Stimulated activated CD4-positive, alpha-beta T cell treated with anti-CD3 and anti-CD28 coated beads, Interleukin-12 subunit alpha, Interleukin-12 subunit beta, amount 100 ng/mL, for 24 hours (primary cell): ENCODE results near the gene HMG20A.

Experiments used
- DNase-seq, 2 experiments: peaks; one replicate each; pipeline ENCODE4 v3.0.0-alpha.2; 2020; ENCODE audit warnings: low read depth in 2 of 2

The HMG20A gene

GRCh38 chr15:77499087-77499760, 78.5 kb downstream of the HMG20A start:
- DNase-seq: no peak

- DNase-seq: no peak
Measured at GRCh38 chr15:77500989-77501388, 80.3 kb downstream of the HMG20A start.

- DNase-seq: no peak
Measured at GRCh38 chr15:77502379-77503095, 81.8 kb downstream of the HMG20A start.

GRCh38 chr15:77503240-77503639, 82.6 kb downstream of the HMG20A start:
- no peak for DNase-seq

GRCh38 chr15:77503764-77504163, 83.1 kb downstream of the HMG20A start:
- no peak for DNase-seq

GRCh38 chr15:77504306-77504705, 83.6 kb downstream of the HMG20A start:
- DNase-seq: no peak

- no peak for DNase-seq
Measured at GRCh38 chr15:77504871-77505270, 84.2 kb downstream of the HMG20A start.

GRCh38 chr15:77505556-77505955, 84.9 kb downstream of the HMG20A start:
- no peak for DNase-seq

- DNase-seq: no peak
Measured at GRCh38 chr15:77506311-77507142, 85.8 kb downstream of the HMG20A start.

GRCh38 chr15:77507143-77507897, 86.6 kb downstream of the HMG20A start:
- no peak for DNase-seq

- DNase-seq: no peak
Measured at GRCh38 chr15:77507911-77508310, 87.2 kb downstream of the HMG20A start.

- DNase-seq: no peak
Measured at GRCh38 chr15:77508541-77509243, 88.0 kb downstream of the HMG20A start.

- no peak for DNase-seq
Measured at GRCh38 chr15:77510066-77511057, 89.7 kb downstream of the HMG20A start.

GRCh38 chr15:77511869-77512268, 91.2 kb downstream of the HMG20A start:
- no peak for DNase-seq

GRCh38 chr15:77513226-77513625, 92.5 kb downstream of the HMG20A start:
- DNase-seq: no peak

- DNase-seq: no peak
Measured at GRCh38 chr15:77514641-77515402, 94.1 kb downstream of the HMG20A start.

GRCh38 chr15:77515613-77516012, 94.9 kb downstream of the HMG20A start:
- no peak for DNase-seq

- DNase-seq: no peak
Measured at GRCh38 chr15:77516076-77516475, 95.4 kb downstream of the HMG20A start.

- no peak for DNase-seq
Measured at GRCh38 chr15:77516786-77517185, 96.1 kb downstream of the HMG20A start.
